ENCODE data around the gene GPR3.

Gene GPR3

DNA sequence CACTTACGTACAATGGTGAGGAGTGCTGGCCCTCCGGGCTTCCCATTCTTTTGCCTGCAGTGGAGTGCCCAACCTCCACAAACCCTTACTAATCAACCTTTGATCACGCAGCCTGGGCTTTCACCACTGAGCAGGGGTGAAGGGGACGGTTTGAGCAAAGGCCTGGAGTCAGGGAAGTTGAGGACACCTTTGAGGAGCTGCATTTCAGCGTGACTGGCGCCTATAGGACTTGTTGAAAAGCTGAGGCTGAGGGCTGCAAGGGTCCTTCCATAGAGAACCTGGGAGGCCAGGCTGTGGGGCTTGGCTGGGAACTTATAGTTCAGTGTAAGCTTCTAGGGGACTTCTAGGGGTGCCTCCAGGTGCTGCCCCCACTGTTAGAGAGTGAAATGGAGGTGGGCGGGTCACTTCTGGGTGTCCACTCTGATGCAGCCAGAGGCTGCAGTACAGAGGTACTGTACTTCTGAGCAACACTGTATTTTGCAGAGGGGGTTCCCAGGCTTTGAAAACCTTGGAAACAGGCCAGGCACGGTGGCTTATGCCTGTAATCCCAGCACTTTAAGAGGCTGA, 40.8 kb upstream of the GPR3 start:
- no peak for TF ChIP-seq JUND (IDR thresholded peaks at IDR 0.05; ENCODE audit: low read depth)
- in situ Hi-C loops (cut with HindIII; ENCODE audit: low pct_unique_long_range_greater_than_20kb, low sequenced_read_pairs), result no loop called here
- no peak for DNase-seq (ENCODE audit: low read depth in 1 of 2, low spot score in 1 of 2)

DNA sequence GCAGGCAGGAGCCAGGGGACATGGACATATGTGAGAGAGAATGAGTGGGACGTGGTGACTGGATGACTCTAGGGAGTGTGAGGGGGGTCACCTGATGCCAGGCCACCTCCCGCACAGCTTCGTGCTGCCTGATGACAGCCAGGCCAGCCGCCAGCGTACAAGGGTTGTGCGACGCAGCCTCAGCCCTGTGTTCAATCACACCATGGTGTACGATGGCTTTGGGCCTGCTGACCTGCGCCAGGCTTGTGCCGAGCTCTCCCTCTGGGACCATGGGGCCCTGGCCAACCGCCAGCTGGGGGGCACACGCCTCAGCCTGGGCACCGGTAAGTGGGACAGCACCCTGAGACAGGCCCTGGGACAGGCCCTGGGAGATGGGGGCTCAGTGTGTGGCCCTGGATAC, 39.3 kb upstream of the GPR3 start:
- in situ Hi-C loops (cut with HindIII; ENCODE audit: low pct_unique_long_range_greater_than_20kb, low sequenced_read_pairs), result no loop called here
- no peak for DNase-seq (ENCODE audit: low read depth in 1 of 2, low spot score in 1 of 2)
- no peak for TF ChIP-seq JUND (IDR thresholded peaks at IDR 0.05; ENCODE audit: low read depth)

DNA sequence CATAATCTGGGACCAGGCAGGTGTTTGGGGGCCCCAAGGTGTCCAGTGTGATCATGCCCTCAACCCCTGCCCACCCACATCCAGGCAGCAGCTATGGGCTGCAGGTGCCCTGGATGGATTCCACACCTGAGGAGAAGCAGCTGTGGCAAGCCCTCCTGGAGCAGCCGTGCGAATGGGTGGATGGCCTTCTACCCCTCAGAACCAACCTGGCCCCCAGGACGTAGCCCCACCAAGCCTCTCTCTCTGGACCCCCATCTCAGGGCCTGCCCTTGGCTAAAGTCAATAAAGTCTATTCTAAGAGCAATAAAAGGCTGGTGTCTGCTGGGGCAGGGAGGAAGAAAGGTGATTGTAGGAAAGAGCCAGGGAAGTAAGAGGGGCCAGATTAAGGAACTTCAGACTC, 38.8 kb upstream of the GPR3 start:
- in situ Hi-C loops (cut with HindIII; ENCODE audit: low pct_unique_long_range_greater_than_20kb, low sequenced_read_pairs), result no loop called here
- no peak for DNase-seq (ENCODE audit: low read depth in 1 of 2, low spot score in 1 of 2)

DNA sequence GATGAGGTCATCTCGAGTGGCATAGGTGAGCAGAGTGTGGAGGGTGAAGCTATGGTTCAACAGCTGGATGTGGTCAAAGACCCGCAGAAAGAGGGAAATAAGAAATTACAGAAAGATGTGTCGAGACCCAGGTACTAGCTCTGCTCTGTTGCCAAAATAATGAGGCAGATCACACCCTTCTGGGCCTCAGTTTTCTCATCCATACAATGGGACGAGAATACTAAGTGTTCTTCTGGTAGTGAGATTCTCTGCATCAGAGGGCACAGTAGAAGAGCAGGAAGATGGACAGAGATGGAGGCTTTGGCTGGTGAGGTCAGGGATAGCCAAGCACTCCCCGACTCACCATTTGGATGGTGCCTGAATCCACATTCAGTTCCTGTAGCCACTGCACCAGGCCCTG, 36.7 kb upstream of the GPR3 start:
- no peak for TF ChIP-seq JUND (IDR thresholded peaks at IDR 0.05; ENCODE audit: low read depth)
- in situ Hi-C loops (cut with HindIII; ENCODE audit: low pct_unique_long_range_greater_than_20kb, low sequenced_read_pairs), result no loop called here
- no peak for DNase-seq (ENCODE audit: low read depth in 1 of 2, low spot score in 1 of 2)

More for the DNA sequence above, 38.8 kb upstream of the GPR3 start:
- TF ChIP-seq JUND (IDR thresholded peaks at IDR 0.05; ENCODE audit: low read depth), result no peak

DNA sequence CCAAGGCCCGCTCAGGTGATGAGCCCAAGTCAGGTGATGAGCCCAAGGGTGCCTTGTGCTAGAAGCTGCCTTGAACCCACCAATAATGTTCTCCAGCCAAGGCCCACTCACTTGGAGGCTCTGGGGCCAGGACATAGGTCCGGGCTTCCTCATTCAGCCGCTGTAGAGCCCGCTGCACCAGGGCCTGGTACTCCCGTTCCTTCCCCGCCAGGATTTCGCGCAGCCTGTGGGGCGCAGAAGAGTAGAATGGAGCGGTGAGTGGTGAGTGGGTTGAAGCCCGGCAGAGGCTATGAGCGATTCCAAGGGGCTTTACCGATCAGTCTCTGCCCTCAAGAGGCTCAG, 36.2 kb upstream of the GPR3 start:
- no peak for TF ChIP-seq JUND (IDR thresholded peaks at IDR 0.05; ENCODE audit: low read depth)
- no peak for DNase-seq (ENCODE audit: low read depth in 1 of 2, low spot score in 1 of 2)
- in situ Hi-C loops (cut with HindIII; ENCODE audit: low pct_unique_long_range_greater_than_20kb, low sequenced_read_pairs), result no loop called here

DNA sequence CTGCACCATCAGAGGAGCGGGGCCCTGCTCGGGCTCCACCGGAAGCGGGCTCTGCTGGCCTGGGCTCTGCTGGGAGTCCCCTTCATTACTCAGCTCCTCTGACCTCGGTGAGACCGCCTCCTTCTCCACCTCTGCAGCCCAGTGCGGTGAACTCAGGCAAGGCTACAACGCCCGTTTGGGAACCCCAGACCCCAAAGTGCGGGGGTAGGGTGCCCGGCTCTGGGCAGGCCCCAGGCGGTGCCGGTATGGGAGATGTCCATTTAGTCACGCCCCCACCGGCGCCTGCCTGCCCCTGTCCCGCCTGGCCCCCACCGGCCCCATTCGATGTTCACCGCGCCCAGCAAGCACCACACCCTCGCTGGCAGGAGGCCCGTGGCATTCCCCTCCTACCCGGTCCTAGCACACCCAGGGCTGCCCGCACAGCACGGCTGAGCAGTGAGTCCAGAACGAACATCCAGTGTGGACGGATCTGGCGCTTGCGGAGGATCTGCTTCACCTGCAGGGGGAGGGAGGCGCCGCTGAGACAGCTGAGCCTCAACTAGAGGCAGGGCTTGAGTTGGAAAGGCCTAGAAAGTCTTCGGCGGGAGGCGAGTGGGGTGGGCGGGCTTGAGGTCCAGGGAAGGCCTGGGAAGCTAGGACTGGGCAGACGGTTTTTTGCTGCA, 35.7 kb upstream of the GPR3 start:
- no peak for TF ChIP-seq JUND (IDR thresholded peaks at IDR 0.05; ENCODE audit: low read depth)
- no peak for DNase-seq (ENCODE audit: low read depth in 1 of 2, low spot score in 1 of 2)
- in situ Hi-C loops (cut with HindIII; ENCODE audit: low pct_unique_long_range_greater_than_20kb, low sequenced_read_pairs), result no loop called here

DNA sequence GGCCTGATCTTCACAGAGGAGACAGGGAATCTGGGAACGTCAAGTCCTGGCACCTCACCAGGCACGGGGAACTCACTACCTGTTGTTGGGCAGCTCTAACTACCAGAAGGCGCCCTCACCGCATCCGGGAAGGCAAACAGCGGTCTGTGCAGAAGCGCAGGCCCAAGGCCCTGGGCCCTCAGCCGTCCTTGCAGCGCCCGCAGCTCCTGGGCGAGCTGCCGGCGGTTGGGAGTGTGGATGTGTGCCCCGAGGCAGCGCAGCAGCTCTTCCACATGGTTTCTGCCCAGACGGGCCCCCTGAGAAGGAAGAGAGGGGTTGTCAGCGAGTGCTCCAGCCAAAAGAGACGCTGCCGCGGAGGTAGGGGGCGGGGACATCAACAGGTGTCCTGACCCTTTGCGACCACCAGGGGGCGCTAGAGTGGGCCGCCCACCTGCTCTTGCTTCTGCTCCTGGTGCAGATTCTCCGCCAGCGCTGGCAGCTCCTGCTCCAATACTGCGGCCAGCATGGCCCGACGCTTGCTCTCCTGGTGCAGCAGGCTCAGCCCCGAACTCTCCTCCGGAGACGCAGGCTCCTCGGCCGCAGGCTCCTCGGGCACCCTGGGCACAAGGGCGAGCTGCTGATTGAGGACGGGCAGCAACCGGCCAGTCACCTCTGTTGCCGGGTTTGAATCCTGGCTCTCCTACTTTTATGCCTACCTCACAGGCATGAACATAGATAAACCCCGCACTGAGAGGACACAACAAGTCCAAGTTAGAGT, 35.0 kb upstream of the GPR3 start:
- no peak for TF ChIP-seq JUND (IDR thresholded peaks at IDR 0.05; ENCODE audit: low read depth)
- peak; percentile 60 to 81 for DNase-seq (ENCODE audit: low read depth in 1 of 2, low spot score in 1 of 2)
- in situ Hi-C loops (cut with HindIII; ENCODE audit: low pct_unique_long_range_greater_than_20kb, low sequenced_read_pairs), result no loop called here

DNA sequence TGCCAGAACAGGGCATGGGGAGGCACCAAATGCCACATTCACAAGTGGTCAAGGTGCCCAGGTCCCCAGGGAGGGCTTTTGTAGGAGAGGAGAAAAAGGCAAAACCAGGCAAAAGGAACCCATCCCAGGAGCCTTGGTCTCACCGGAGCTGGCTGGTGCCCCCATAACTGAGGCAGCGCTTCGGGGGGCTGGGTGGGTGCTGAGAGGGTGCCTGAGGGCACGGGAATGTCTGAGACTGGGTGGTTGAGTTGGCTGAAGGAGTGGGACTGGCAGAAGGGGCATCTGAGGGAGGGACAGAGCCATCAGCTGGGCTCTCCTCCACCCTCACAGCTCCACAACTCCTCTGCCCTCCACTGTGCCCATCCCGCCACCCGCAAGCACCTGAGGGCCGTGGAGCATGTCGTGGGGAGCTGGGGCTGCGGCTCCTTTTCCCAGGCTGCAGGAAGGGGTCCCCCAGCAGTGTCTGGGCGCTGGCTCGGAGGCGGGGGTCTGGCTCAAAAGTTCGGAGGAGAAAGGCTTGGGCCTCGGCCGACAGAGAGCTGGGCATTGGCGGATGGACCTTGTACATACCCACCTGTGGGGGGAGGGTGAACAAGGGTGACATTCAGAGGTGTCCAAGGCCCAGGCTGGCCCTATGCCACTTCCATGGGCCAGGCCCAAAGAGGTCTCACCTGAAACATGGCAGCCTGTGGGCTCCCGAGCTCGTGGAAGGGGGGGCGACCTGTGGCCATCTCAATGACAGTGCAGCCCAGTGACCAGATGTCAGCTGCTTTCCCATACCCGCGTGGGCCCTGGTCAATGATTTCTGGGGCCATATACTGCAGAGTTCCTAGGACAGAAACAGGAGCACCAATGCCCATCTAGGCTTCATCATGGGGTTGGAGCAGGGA, 34.1 kb upstream of the GPR3 start:
- no peak for DNase-seq (ENCODE audit: low read depth in 1 of 2, low spot score in 1 of 2)
- no peak for TF ChIP-seq JUND (IDR thresholded peaks at IDR 0.05; ENCODE audit: low read depth)
- in situ Hi-C loops (cut with HindIII; ENCODE audit: low pct_unique_long_range_greater_than_20kb, low sequenced_read_pairs), result no loop called here

DNA sequence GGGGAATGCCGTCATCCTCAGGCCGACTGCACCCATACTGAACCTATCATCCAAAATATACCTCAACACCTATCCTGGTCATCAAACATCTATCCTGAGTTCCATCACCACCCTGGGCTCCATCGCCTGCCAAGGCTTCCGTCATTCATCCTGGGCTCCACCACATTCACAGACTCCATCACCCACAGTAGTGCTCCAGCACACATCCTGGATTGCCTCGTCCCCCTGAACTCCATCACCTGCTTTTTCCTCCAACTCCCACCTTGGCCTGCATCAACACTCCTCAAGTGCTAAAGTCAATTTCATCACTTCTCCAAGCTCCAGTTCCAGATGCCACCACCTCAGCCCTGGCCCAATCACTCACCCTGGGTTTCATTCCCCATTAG, 33.5 kb upstream of the GPR3 start:
- in situ Hi-C loops (cut with HindIII; ENCODE audit: low pct_unique_long_range_greater_than_20kb, low sequenced_read_pairs), result no loop called here
- DNase-seq (ENCODE audit: low read depth in 1 of 2, low spot score in 1 of 2), result no peak
- TF ChIP-seq JUND (IDR thresholded peaks at IDR 0.05; ENCODE audit: low read depth), result no peak

DNA sequence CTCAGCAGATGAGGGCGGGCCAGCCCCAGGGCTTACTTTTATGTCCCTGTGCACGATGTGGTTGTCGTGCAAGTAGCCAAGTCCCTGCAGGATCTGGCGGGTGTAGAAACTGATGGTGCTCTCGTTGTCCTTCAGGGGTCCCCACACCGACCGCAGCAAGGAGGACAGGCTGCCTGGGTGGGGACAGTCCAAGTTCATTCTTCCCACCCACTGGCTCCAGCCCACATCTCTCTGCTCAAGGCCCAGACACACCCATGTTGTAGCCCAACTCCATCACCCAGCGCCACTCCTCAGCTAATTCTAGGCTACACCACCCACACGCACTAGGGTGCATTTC, 32.6 kb upstream of the GPR3 start:
- DNase-seq (ENCODE audit: low read depth in 1 of 2, low spot score in 1 of 2), result no peak
- in situ Hi-C loops (cut with HindIII; ENCODE audit: low pct_unique_long_range_greater_than_20kb, low sequenced_read_pairs), result no loop called here
- no peak for TF ChIP-seq JUND (IDR thresholded peaks at IDR 0.05; ENCODE audit: low read depth)

DNA sequence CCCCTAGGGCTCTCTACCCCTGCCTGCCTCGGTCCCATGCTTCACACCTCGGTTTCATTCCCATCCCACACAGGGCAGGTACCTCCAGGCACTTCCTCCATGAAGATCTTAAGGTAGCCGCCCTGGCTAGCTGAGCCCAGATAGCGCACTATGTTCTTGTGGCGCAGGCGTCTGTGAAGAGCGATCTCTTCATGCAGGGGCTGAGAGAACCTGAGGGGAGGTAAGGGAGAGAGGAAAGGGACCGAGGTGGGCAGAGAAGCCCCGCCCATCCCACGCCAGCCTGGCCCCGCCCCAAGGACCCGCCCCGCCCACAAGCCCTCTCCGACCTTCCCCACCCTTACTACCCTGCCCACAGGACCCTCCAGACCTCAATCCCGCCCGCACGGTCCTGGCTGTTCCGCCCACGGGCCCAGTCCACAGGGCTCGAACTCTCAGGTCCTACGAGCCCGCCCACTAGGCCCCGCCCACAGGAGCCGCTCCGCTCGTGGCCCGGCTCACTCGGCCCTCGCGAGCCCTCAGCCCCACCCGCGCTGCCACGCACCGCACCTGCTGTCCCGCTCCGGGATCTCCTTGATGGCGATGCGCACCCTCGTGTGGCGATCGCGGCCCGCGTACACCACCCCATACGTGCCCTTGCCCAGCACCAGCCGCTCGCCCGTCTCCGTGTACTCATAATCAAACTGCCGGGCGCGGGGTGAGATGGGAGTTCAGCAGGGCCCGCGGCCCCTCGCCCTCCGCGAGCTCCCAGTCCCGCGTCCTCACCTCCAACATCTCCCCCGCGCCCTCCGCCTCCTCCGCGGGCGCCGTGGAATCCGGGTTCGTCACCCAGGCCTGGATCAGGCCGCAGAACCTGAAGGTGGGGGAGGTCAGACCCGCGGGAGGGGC, 32.0 kb upstream of the GPR3 start:
- no peak for TF ChIP-seq JUND (IDR thresholded peaks at IDR 0.05; ENCODE audit: low read depth)
- DNase-seq (ENCODE audit: low read depth in 1 of 2, low spot score in 1 of 2), result no peak
- in situ Hi-C loops (cut with HindIII; ENCODE audit: low pct_unique_long_range_greater_than_20kb, low sequenced_read_pairs), result no loop called here

DNA sequence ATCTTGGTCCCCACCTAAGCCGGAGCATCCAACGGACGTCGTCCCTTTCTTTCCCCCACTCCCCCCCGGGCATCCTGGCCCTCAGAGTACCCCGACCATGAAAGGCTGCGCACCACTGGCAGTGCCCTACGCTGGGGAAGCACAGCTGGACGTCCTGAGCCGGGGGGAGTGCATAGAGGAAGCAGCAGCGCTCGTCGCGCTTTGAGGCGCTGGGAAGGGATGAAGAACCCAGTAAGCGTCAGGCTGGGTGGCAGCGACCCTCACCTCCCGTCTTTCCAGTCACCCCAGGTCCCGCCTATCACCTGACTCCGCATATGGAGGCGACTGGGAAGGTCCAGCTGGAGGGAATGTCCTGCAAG, 31.4 kb upstream of the GPR3 start:
- no peak for DNase-seq (ENCODE audit: low read depth in 1 of 2, low spot score in 1 of 2)
- TF ChIP-seq JUND (IDR thresholded peaks at IDR 0.05; ENCODE audit: low read depth), result no peak

More for the DNA sequence above, 31.4 kb upstream of the GPR3 start:
- in situ Hi-C loops (cut with HindIII; ENCODE audit: low pct_unique_long_range_greater_than_20kb, low sequenced_read_pairs), result no loop called here

All from T47D (cell line).